GM21786 (cell line): ENCODE data around the gene EXD2.
"Not testable (repeated sequence)": the region's sequence is repeated elsewhere in the genome, so short reads cannot be mapped to it uniquely, and the experiment has no call there.

ENCODE experiments used
- ATAC-seq: cut with Tn5 transposase; IDR thresholded peaks from one replicate; pipeline ENCODE4 v1.9.1; 2021; ENCODE audit not compliant: unreplicated experiment

Gene EXD2

GRCh38 chr14:69190191-69190590 is 1.1 kb upstream of the EXD2 start:
- ATAC-seq, result no peak

GRCh38 chr14:69193721-69194120 is 2.4 kb downstream of the EXD2 start:
- ATAC-seq, result no peak

- no peak for ATAC-seq
These were observed 8.5 kb downstream of the EXD2 start for GRCh38 chr14:69199786-69200185.

- no peak for ATAC-seq
These were observed 13.5 kb downstream of the EXD2 start for GRCh38 chr14:69204753-69205152.

DNA sequence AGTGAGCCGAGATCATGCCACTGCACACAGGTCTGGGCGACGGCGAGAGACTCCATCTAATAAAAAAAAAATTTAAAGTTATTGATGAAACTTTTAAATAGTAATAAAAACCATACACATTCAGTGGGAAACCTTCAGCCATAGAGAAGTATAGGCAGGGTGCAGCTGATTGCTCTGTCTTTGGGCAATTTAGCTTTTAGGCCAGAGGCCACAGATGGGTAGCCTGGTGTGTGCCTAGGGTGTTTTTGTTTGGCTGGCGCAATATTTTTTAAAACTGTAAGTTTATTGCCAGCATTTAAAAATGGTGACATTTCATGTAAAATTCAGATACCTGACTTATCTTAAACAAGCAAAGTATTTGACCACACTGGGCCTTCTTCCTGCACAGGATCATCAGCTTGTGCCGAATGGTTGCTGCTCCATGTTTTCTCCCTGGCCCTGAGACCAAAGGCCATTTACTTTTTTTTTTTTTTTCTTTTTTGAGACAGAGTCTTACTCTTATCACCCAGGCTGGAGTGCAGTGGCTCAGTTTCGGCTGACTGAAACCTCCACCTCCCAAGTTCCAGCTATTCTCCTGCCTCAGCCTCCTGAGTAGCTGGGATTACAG is 16.2 kb downstream of the EXD2 start:
- ATAC-seq, result no peak

- ATAC-seq, result no peak
These were observed 17.4 kb downstream of the EXD2 start for GRCh38 chr14:69208666-69209065.

- no peak for ATAC-seq
These were observed 23.1 kb downstream of the EXD2 start for GRCh38 chr14:69214393-69214792.

- ATAC-seq, result not testable (repeated sequence)
These were observed 26.4 kb downstream of the EXD2 start for GRCh38 chr14:69217663-69218062.

DNA sequence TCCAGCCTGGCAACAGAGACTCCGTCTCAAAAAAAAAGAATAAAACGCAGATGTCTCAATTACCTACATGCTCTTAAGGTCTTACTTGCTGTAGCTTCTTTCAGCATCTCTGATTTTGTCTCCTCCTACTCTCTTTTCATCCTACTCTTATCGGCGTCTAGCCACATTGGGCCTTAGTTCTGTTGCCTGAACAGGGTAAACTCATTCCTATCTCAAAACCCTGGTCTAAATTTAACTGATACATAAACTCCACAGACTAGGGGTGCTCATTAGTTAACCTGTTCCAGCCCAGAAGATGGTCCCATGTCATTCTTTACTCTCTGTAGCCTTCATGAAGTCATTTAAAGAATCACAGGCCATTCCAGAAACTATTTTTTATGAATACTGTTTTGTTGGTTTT is 33.6 kb downstream of the EXD2 start:
- ATAC-seq, result no peak

DNA sequence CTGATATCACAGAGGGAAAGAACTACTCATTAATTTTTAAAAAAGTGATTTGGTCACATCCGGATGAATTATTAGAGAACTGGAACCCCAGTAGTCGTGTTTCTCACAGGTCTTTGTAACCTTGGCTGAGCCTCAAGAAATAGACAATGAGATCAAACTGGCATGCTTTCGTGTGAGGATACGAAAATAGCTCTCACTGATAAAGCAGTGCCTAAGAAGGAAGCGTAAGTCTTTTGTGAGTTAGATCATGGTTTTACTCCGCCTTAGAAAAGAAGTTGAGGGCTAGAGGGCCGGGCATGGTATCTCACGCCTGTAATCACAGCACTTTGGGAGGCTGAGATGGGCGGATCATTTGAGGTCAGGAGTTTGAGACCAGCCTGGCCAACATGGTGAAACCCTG is 34.9 kb downstream of the EXD2 start:
- no peak for ATAC-seq

- ATAC-seq, result no peak
These were observed 35.4 kb downstream of the EXD2 start for GRCh38 chr14:69226736-69227135.

GRCh38 chr14:69231486-69231885 is 40.2 kb downstream of the EXD2 start:
- no peak for ATAC-seq

DNA sequence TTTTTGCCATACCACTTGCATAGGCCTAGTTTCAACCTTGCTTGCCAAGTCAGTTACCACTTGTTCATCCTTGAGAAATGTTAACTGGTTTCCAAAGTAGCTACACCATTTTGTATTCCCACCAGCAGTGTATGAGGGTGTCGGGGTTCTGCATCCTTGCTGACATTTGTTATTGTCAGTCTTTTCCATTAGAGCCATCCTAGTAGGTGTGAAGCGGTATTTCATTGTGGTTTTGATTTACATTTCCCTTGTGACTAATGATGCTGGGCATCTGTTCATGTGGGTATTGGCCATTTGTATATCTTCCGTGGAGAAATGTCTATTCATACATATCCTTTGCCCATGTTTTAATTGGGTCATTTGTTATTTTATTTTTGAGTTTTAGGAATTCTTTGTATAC is 41.1 kb downstream of the EXD2 start:
- ATAC-seq, result no peak

DNA sequence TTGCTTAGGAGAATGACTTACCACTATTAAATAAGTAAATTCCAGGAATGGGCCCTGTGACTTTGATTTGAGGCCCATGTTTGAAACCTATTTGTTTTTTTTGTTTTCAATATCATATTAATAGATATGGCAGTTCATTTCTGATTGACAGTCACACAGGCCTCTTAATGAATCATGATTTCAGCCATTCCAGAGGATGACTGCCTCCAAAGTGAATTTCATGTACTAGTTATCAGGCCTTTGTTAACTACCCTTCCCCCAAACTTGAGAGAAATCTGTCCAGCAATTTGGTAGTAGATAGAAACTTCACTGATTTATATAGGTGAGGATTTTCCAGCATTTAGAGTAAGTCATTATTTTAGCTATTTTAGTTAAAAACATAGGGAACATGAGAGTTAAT is 42.8 kb downstream of the EXD2 start:
- ATAC-seq, result no peak

- no peak for ATAC-seq
These were observed 44.4 kb downstream of the EXD2 start for GRCh38 chr14:69235708-69236107.

GRCh38 chr14:69237142-69237541 is 45.8 kb downstream of the EXD2 start:
- ATAC-seq, result no peak

DNA sequence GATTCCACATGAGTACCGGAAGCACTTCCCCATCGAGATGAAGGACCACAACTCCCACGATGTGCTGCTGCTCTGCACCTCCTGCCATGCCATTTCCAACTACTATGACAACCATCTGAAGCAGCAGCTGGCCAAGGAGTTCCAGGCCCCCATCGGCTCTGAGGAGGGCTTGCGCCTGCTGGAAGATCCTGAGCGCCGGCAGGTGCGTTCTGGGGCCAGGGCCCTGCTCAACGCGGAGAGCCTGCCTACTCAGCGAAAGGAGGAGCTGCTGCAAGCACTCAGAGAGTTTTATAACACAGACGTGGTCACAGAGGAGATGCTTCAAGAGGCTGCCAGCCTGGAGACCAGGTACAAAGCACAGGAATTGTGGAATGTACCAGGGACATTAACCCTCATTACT is 46.3 kb downstream of the EXD2 start:
- no peak for ATAC-seq

GRCh38 chr14:69238883-69239282 is 47.6 kb downstream of the EXD2 start:
- no peak for ATAC-seq

- ATAC-seq, result no peak
These were observed 49.4 kb downstream of the EXD2 start for GRCh38 chr14:69240527-69241173.

GRCh38 chr14:69241577-69241976 is 50.3 kb downstream of the EXD2 start:
- no peak for ATAC-seq

DNA sequence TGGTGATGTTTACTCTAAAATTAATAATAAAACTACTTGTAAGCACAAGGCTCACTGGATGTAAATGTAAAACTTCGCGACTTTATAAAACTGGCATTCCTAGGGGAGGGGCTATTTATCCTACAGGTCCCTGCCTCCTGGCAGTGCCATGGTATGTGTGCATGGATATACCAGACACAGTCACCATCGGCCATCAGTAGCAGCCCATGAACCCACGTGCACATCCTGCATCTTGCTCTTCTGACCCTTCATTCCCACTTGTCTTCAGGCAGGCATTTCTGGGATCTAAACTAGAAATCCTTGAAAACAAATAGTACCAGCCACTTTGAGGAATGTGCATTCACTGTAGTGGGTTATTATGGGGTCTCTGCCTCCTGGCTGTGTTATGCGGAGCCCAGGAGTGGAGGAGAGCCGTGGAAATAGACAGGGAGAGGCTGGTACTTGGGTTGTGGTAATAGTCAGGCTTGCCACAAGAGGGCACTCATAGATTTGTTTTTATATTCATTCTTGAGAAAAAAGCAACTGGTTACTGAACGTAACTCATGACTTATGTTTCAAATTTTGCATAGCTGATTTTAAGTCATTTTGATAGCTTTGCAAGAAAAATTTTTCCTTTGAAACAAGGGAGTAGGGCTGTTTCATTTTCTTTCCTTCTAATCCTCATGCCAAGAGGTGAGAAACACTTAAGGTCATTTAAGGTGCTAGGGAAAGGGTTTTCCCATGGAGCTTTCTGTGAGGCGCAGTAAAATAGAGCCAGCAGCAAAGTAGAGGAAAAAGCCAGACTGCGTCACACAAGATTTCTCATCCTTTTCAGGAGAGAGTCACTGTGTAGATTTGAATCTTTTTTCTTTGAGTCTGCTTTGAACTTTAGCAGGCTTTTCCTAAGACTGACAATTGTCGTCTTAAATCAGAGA is 51.3 kb downstream of the EXD2 start:
- no peak for ATAC-seq

DNA sequence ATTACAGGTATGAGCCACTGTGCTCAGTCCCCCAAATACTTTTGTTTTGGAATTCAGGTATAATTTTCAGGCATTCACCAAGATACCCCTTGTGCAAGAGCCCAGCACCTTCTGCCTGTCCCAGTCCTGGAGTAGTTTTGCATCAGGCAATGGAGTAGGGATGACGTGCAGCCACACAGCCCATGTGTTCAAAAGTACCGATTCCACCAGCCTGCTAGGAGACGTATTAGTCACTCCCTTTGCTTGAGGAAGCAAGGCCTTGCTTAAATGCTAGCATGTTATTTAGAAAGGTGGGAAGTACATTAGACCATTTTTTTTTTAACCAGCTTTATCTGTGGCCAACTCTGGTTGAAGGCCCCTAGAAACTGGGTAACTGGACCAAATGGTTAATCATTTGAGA is 53.6 kb downstream of the EXD2 start:
- ATAC-seq, result no peak
